A549 (cell line): ENCODE results near the gene FCRL3.

Experiments used
- CTCF ChIP-seq: fragments of >200 bp; sonication (Bioruptor Twin); formaldehyde crosslinking; IDR thresholded peaks from 3 replicates; pipeline ENCODE4 v1.5.1; 2016
- HDAC2 ChIP-seq: fragments of 200-600 bp; sonication (generic); IDR thresholded peaks from 2 replicates; pipeline ENCODE4 v1.6.1; 2016
- HOXA7 ChIP-seq: fragments of 250-450 bp; sonication (Bioruptor Pico); IDR thresholded peaks from 2 replicates; pipeline ENCODE4 v1.5.0; 2020; ENCODE audit warnings: mild to moderate bottlenecking, moderate library complexity
- HOXB5 ChIP-seq: fragments of 250-450 bp; sonication (Bioruptor Pico); IDR thresholded peaks from 2 replicates; pipeline ENCODE4 v1.5.0; 2020; ENCODE audit warnings: mild to moderate bottlenecking, moderate library complexity
- JUN ChIP-seq, 2 experiments: fragments of >200 bp; sonication (Bioruptor Twin); formaldehyde crosslinking; IDR thresholded peaks; 2 replicates in 1 of 2; 3 replicates in 1 of 2; pipeline ENCODE4 v1.6.1; 2016 to 2017
- POLR2A ChIP-seq: IDR thresholded peaks from 2 replicates; pipeline ENCODE4 v1.6.1; 2012; ENCODE audit warnings: mild to moderate bottlenecking, low read length
- POLR2AphosphoS2 ChIP-seq: conservative IDR thresholded peaks from 2 replicates; pipeline ENCODE4 v1.6.1; 2012; ENCODE audit warnings: low read length, improper control_type of control experiment, inconsistent platforms
- SMC3 ChIP-seq: fragments of >200 bp; sonication (Bioruptor Twin); formaldehyde crosslinking; IDR thresholded peaks from 3 replicates; pipeline ENCODE4 v1.6.1; 2018; ENCODE audit warnings: inconsistent platforms
- TFCP2L1 ChIP-seq: fragments of 250-450 bp; sonication (Bioruptor Pico); IDR thresholded peaks from 2 replicates; pipeline ENCODE4 v1.5.0; 2021; ENCODE audit warnings: mild to moderate bottlenecking

- TF ChIP-seq JUN (IDR thresholded peaks at IDR 0.05), result no peak
- TF ChIP-seq POLR2AphosphoS2, result no peak
- no peak for TF ChIP-seq POLR2A
- TF ChIP-seq SMC3, result no peak
- TF ChIP-seq CTCF, result no peak
- no peak for TF ChIP-seq TFCP2L1 (CRISPR knock-in tag)
- no peak for TF ChIP-seq HOXA7
- no peak for TF ChIP-seq HDAC2
- no peak for TF ChIP-seq HOXB5 (CRISPR knock-in tag)
These were observed 40.9 kb downstream of the FCRL3 start for GRCh38 chr1:157659576-157660247.
